ENCODE data around the gene ATP2C1.
"Not testable (repeated sequence)": the region's sequence is repeated elsewhere in the genome, so short reads cannot be mapped to it uniquely, and the experiment has no call there.

The ATP2C1 gene

GRCh38 chr3:131036986-131037385 lies 143.1 kb downstream of the ATP2C1 start:
- no peak overlapping the region for H3K14ac ChIP-seq (ENCODE audit: low read length)
- no peak overlapping the region for H4K8ac ChIP-seq (ENCODE audit: low read depth, low read length)
- H3K23ac ChIP-seq (ENCODE audit: low read depth, low read length, poor library complexity) = no peak overlapping the region
- H3K4me3 ChIP-seq (ENCODE audit: low read length in 2 of 2) = no peak overlapping the region
- no peak overlapping the region for H2BK15ac ChIP-seq (ENCODE audit: low read length)
- H3K4me1 ChIP-seq (ENCODE audit: control insufficient read depth in 2 of 2, insufficient read depth in 1 of 2, low read depth in 1 of 2, low read length in 2 of 2) = peaks cover 0 to 2% of the 10 kb centered on the region in 2 donors
- no peak overlapping the region for H3K9ac ChIP-seq (ENCODE audit: low read depth, low read length, poor library complexity)
- no peak overlapping the region for H3K18ac ChIP-seq (ENCODE audit: low read length)
- no peaks in the 10 kb centered on the region for H3K36me3 ChIP-seq (replicated peaks in 1 of 2; ENCODE audit: control insufficient read depth in 2 of 2, insufficient read depth in 2 of 2, low read length in 2 of 2)
- DNase-seq (ENCODE audit: low spot score) = no peak
- no peak overlapping the region for H3K4ac ChIP-seq (ENCODE audit: low read length)
- no peak overlapping the region for H2BK120ac ChIP-seq (ENCODE audit: low read depth, low read length)
- no peak overlapping the region for H2BK12ac ChIP-seq (ENCODE audit: low read length)
- H3K27ac ChIP-seq (replicated peaks; ENCODE audit: low read length) = no peak overlapping the region
- no peak overlapping the region for H2AFZ ChIP-seq (ENCODE audit: low read length)
- H3K9me3 ChIP-seq (replicated peaks in 1 of 2; ENCODE audit: control insufficient read depth in 2 of 2, insufficient read depth in 1 of 2, low read depth in 1 of 2, low read length in 2 of 2) = no peaks in the 10 kb centered on the region
- no peak overlapping the region for H2BK5ac ChIP-seq (ENCODE audit: low read length)
- no peaks in the 10 kb centered on the region for H3K27me3 ChIP-seq (ENCODE audit: control insufficient read depth in 3 of 3, insufficient read depth in 3 of 3, low read depth in 1 of 3, low read length in 3 of 3)
- WGBS, 2 donors (ENCODE audit: extremely low coverage in 2 of 2, insufficient read length in 2 of 2, insufficient replicate concordance in 1 of 2) = no CpG with 5 or more reads among the region's 5 CpGs
- H3K4me2 ChIP-seq (ENCODE audit: insufficient read depth, low read length, poor library complexity, severe bottlenecking) = no peak overlapping the region
- H4K91ac ChIP-seq (ENCODE audit: low read depth, low read length, poor library complexity) = no peak overlapping the region
- H3K79me1 ChIP-seq (ENCODE audit: low read depth, low read length) = no peaks in the 10 kb centered on the region
- no peak overlapping the region for H2AK5ac ChIP-seq (ENCODE audit: low read depth, low read length)

- no peaks in the 10 kb centered on the region for H3K36me3 ChIP-seq (replicated peaks in 1 of 2; ENCODE audit: control insufficient read depth in 2 of 2, insufficient read depth in 2 of 2, low read length in 2 of 2)
- peaks cover 0 to 2% of the 10 kb centered on the region in 2 donors for H3K4me1 ChIP-seq (ENCODE audit: control insufficient read depth in 2 of 2, insufficient read depth in 1 of 2, low read depth in 1 of 2, low read length in 2 of 2)
- H2BK5ac ChIP-seq (ENCODE audit: low read length) = no peak overlapping the region
- no peak overlapping the region for H3K27ac ChIP-seq (replicated peaks; ENCODE audit: low read length)
- no peak overlapping the region for H2BK15ac ChIP-seq (ENCODE audit: low read length)
- no peaks in the 10 kb centered on the region for H3K9me3 ChIP-seq (replicated peaks in 1 of 2; ENCODE audit: control insufficient read depth in 2 of 2, insufficient read depth in 1 of 2, low read depth in 1 of 2, low read length in 2 of 2)
- no peak overlapping the region for H3K4me3 ChIP-seq (ENCODE audit: low read length in 2 of 2)
- H3K4me2 ChIP-seq (ENCODE audit: insufficient read depth, low read length, poor library complexity, severe bottlenecking) = no peak overlapping the region
- no peak overlapping the region for H4K91ac ChIP-seq (ENCODE audit: low read depth, low read length, poor library complexity)
- H2BK12ac ChIP-seq (ENCODE audit: low read length) = no peak overlapping the region
- no peak overlapping the region for H2BK120ac ChIP-seq (ENCODE audit: low read depth, low read length)
- H2AFZ ChIP-seq (ENCODE audit: low read length) = no peak overlapping the region
- no peaks in the 10 kb centered on the region for H3K27me3 ChIP-seq (ENCODE audit: control insufficient read depth in 3 of 3, insufficient read depth in 3 of 3, low read depth in 1 of 3, low read length in 3 of 3)
- no peak overlapping the region for H3K14ac ChIP-seq (ENCODE audit: low read length)
- no CpG with 5 or more reads among the region's 2 CpGs for WGBS, 2 donors (ENCODE audit: extremely low coverage in 2 of 2, insufficient read length in 2 of 2, insufficient replicate concordance in 1 of 2)
- no peak overlapping the region for H3K9ac ChIP-seq (ENCODE audit: low read depth, low read length, poor library complexity)
- DNase-seq (ENCODE audit: low spot score) = no peak
- H3K79me1 ChIP-seq (ENCODE audit: low read depth, low read length) = no peaks in the 10 kb centered on the region
- no peak overlapping the region for H4K8ac ChIP-seq (ENCODE audit: low read depth, low read length)
- no peak overlapping the region for H2AK5ac ChIP-seq (ENCODE audit: low read depth, low read length)
- H3K18ac ChIP-seq (ENCODE audit: low read length) = no peak overlapping the region
- H3K4ac ChIP-seq (ENCODE audit: low read length) = no peak overlapping the region
- no peak overlapping the region for H3K23ac ChIP-seq (ENCODE audit: low read depth, low read length, poor library complexity)
Measured at GRCh38 chr3:131038326-131038725, 144.4 kb downstream of the ATP2C1 start.

GRCh38 chr3:131042271-131042985 lies 148.5 kb downstream of the ATP2C1 start:
- not testable (repeated sequence) for H2BK15ac ChIP-seq (ENCODE audit: low read length); H3K4me3 ChIP-seq (ENCODE audit: low read length in 2 of 2); H3K18ac ChIP-seq (ENCODE audit: low read length); H2AK5ac ChIP-seq (ENCODE audit: low read depth, low read length); H2BK5ac ChIP-seq (ENCODE audit: low read length); H3K36me3 ChIP-seq (replicated peaks in 1 of 2; ENCODE audit: control insufficient read depth in 2 of 2, insufficient read depth in 2 of 2, low read length in 2 of 2); H3K27ac ChIP-seq (replicated peaks; ENCODE audit: low read length); H3K9ac ChIP-seq (ENCODE audit: low read depth, low read length, poor library complexity); H3K4me2 ChIP-seq (ENCODE audit: insufficient read depth, low read length, poor library complexity, severe bottlenecking); H3K4me1 ChIP-seq (ENCODE audit: control insufficient read depth in 2 of 2, insufficient read depth in 1 of 2, low read depth in 1 of 2, low read length in 2 of 2); H2BK12ac ChIP-seq (ENCODE audit: low read length); H3K23ac ChIP-seq (ENCODE audit: low read depth, low read length, poor library complexity); H4K8ac ChIP-seq (ENCODE audit: low read depth, low read length); H3K9me3 ChIP-seq (replicated peaks in 1 of 2; ENCODE audit: control insufficient read depth in 2 of 2, insufficient read depth in 1 of 2, low read depth in 1 of 2, low read length in 2 of 2); H2BK120ac ChIP-seq (ENCODE audit: low read depth, low read length); H3K27me3 ChIP-seq (ENCODE audit: control insufficient read depth in 3 of 3, insufficient read depth in 3 of 3, low read depth in 1 of 3, low read length in 3 of 3); H3K79me1 ChIP-seq (ENCODE audit: low read depth, low read length); H3K4ac ChIP-seq (ENCODE audit: low read length); H4K91ac ChIP-seq (ENCODE audit: low read depth, low read length, poor library complexity); DNase-seq (ENCODE audit: low spot score); H3K14ac ChIP-seq (ENCODE audit: low read length)
- peak overlapping the region; percentile 76 for H2AFZ ChIP-seq (ENCODE audit: low read length)
- WGBS, 2 donors (ENCODE audit: extremely low coverage in 2 of 2, insufficient read length in 2 of 2, insufficient replicate concordance in 1 of 2) = no CpG with 5 or more reads among the region's 10 CpGs

- no peak overlapping the region for H2BK5ac ChIP-seq (ENCODE audit: low read length)
- H3K4ac ChIP-seq (ENCODE audit: low read length) = no peak overlapping the region
- no CpG with 5 or more reads among the region's 2 CpGs for WGBS, 2 donors (ENCODE audit: extremely low coverage in 2 of 2, insufficient read length in 2 of 2, insufficient replicate concordance in 1 of 2)
- H3K36me3 ChIP-seq (replicated peaks in 1 of 2; ENCODE audit: control insufficient read depth in 2 of 2, insufficient read depth in 2 of 2, low read length in 2 of 2) = no peaks in the 10 kb centered on the region
- DNase-seq (ENCODE audit: low spot score) = no peak
- peaks cover 0 to 6% of the 10 kb centered on the region in 2 donors for H3K4me1 ChIP-seq (ENCODE audit: control insufficient read depth in 2 of 2, insufficient read depth in 1 of 2, low read depth in 1 of 2, low read length in 2 of 2)
- no peaks in the 10 kb centered on the region for H3K9me3 ChIP-seq (replicated peaks in 1 of 2; ENCODE audit: control insufficient read depth in 2 of 2, insufficient read depth in 1 of 2, low read depth in 1 of 2, low read length in 2 of 2)
- H3K79me1 ChIP-seq (ENCODE audit: low read depth, low read length) = no peaks in the 10 kb centered on the region
- H2BK12ac ChIP-seq (ENCODE audit: low read length) = no peak overlapping the region
- no peak overlapping the region for H4K8ac ChIP-seq (ENCODE audit: low read depth, low read length)
- H3K18ac ChIP-seq (ENCODE audit: low read length) = no peak overlapping the region
- no peak overlapping the region for H3K9ac ChIP-seq (ENCODE audit: low read depth, low read length, poor library complexity)
- H2BK15ac ChIP-seq (ENCODE audit: low read length) = no peak overlapping the region
- no peak overlapping the region for H2BK120ac ChIP-seq (ENCODE audit: low read depth, low read length)
- H3K27ac ChIP-seq (replicated peaks; ENCODE audit: low read length) = no peak overlapping the region
- no peak overlapping the region for H2AFZ ChIP-seq (ENCODE audit: low read length)
- no peak overlapping the region for H2AK5ac ChIP-seq (ENCODE audit: low read depth, low read length)
- no peak overlapping the region for H3K23ac ChIP-seq (ENCODE audit: low read depth, low read length, poor library complexity)
- no peak overlapping the region for H3K4me3 ChIP-seq (ENCODE audit: low read length in 2 of 2)
- no peak overlapping the region for H3K4me2 ChIP-seq (ENCODE audit: insufficient read depth, low read length, poor library complexity, severe bottlenecking)
- no peaks in the 10 kb centered on the region for H3K27me3 ChIP-seq (ENCODE audit: control insufficient read depth in 3 of 3, insufficient read depth in 3 of 3, low read depth in 1 of 3, low read length in 3 of 3)
- no peak overlapping the region for H4K91ac ChIP-seq (ENCODE audit: low read depth, low read length, poor library complexity)
- H3K14ac ChIP-seq (ENCODE audit: low read length) = no peak overlapping the region
Measured at GRCh38 chr3:131047582-131047981, 153.7 kb downstream of the ATP2C1 start.

Data from neuronal stem cell (in vitro differentiated cells).